ENCODE measurements around the gene ZNF521.

ZNF521 gene

DNA sequence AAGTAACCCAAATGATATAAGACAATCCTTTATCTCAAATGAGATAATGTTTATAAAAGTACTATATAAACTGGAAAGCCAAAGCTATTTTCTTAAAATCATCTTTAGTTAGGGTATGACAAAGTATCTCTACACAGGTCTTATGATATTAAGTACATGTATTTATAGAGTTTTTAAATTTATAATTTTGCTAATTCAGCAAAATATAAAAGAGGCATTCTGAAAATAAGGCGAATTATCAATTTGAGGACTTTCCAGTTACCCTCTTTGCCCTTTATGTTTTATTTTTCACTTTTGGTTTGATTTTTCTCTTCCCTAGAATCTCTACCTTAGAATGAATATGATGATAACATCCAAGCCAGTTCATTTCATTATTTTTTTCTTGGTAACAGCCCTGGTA lies 115.2 kb downstream of the ZNF521 start:
- H3K27ac Mint-ChIP-seq: no peak overlapping the region
- H3K27me3 Mint-ChIP-seq: no peaks in the 10 kb centered on the region
- no peaks in the 10 kb centered on the region for H3K9me3 Mint-ChIP-seq
- no peaks in the 10 kb centered on the region for H3K36me3 Mint-ChIP-seq
- ATAC-seq: no peak
- H3K4me3 Mint-ChIP-seq: no peak overlapping the region
- H3K4me1 Mint-ChIP-seq: no peaks in the 10 kb centered on the region

DNA sequence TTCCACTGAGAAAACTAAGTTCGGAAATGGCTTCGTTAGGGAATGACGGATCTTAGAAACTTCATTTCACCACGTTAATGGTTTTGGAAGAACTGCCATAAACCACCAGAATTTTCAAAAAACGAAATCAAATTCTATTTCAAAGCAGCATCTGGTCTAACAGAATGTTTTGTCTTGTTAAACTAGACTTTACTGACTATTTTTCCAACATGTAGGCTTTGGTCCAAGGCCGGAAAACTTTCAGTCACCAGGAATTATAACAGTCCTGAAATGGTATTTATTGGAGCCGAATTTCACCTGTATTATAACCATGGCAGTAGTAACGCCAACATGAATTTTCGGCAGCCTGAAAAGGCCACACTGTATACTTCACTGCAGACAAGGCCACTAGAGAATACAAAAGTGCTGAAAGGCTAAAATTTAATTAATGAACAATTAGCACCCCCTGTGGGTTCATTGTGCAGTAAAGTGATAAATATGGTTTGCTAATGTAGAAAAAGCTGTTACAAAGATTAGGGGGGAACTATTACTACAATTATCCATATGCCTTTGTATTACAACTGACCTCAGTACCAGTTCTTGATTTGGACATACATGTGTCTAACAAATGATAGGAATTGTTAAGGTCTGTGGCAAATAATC lies 116.4 kb downstream of the ZNF521 start:
- Mint-ChIP-seq H3K9me3 (no peaks in the 10 kb centered on the region), H3K36me3 (no peaks in the 10 kb centered on the region), H3K4me1 (no peaks in the 10 kb centered on the region), H3K27ac (no peak overlapping the region), H3K4me3 (no peak overlapping the region), H3K27me3 (peaks cover 9% of the 10 kb centered on the region)
- no peak for ATAC-seq

DNA sequence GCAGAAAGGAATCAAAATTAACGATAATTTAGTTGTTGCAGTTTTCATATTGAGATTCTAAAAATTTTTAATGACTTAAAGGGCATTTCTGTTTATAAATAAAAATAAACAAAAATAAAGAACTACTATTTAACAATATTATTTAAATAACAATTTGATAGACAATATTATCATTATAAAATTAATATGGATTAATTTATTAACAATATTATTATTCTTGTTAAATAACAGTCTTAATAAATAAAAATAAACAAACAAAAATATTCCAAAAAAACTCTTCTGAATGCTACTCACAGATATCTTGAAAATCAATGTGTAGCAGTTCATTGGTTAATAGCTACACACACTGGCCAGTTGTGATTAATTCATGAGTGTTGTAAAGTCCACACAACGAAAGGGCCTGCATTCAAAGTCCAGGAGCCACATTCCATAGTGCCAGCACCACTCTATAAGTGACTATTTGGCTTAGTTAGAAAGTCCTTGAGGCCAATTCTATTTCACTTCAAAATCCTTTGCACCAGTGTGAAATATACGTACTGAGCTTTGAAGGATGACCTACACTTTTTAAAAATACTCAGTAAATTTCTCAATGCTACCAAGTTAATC lies 117.1 kb downstream of the ZNF521 start:
- no peak for ATAC-seq

DNA sequence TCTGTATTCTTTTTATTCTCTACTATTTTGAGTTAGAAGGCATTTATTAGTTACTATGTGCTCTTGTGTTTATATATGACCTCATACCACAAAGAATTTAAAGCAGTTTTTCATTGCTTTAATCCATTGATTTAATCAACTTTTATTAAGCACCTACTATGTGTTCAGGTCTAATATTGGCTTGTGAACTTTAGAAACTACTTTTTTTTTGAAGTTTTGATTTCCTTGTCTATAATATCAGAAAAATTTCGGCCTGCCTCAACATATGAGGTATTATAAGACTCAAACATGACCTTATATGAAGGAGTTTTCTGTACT lies 117.7 kb downstream of the ZNF521 start:
- Mint-ChIP-seq H3K27me3 (peaks cover 12% of the 10 kb centered on the region), H3K4me3 (no peak overlapping the region), H3K4me1 (no peaks in the 10 kb centered on the region), H3K36me3 (no peaks in the 10 kb centered on the region), H3K9me3 (no peaks in the 10 kb centered on the region), H3K27ac (no peak overlapping the region)
- no peak for ATAC-seq

More for the DNA sequence above, 117.1 kb downstream of the ZNF521 start:
- no peaks in the 10 kb centered on the region for H3K9me3 Mint-ChIP-seq
- H3K36me3 Mint-ChIP-seq: no peaks in the 10 kb centered on the region
- no peaks in the 10 kb centered on the region for H3K4me1 Mint-ChIP-seq
- peaks cover 9% of the 10 kb centered on the region for H3K27me3 Mint-ChIP-seq
- no peak overlapping the region for H3K4me3 Mint-ChIP-seq
- H3K27ac Mint-ChIP-seq: no peak overlapping the region

DNA sequence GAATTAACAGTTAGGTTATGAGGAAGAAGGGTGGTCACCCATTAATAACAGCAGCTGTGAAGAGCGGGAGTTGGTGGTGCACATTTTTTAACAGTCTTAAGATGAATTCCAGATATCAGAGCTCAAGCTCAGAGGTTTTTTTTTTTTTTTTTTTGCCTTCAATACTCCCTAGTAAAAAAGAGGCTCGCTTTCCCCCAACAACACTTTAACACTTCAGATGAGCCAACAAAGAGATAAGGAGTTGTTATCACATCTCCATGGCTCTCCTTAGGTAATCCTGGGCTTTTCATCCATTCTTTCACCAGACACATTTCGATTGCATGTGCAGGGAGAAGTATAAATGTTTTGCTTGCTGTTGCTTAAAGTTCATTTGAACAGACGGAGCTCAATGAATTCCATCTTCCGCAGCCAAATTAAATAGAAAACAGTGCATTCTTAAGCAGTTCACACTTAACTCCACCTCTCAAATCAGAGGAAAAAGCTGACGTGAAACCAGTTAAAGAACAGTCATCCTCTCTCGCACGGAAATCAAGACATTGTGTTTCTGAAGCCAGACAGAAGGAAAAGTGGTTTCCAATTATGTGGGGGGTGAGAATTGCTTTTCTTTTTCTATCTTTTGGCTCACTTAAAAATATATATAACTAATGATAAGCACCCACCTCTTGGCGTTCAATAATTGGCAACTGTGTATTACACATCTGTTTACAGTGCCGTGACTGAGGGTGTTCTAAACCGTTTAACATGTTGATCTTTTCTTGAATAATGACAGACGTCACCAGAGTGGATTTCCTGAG lies 118.2 kb downstream of the ZNF521 start:
- Mint-ChIP-seq H3K27ac (no peak overlapping the region), H3K4me1 (no peaks in the 10 kb centered on the region), H3K9me3 (no peaks in the 10 kb centered on the region), H3K27me3 (peaks cover 16% of the 10 kb centered on the region), H3K4me3 (no peak overlapping the region), H3K36me3 (no peaks in the 10 kb centered on the region)
- no peak for ATAC-seq

DNA sequence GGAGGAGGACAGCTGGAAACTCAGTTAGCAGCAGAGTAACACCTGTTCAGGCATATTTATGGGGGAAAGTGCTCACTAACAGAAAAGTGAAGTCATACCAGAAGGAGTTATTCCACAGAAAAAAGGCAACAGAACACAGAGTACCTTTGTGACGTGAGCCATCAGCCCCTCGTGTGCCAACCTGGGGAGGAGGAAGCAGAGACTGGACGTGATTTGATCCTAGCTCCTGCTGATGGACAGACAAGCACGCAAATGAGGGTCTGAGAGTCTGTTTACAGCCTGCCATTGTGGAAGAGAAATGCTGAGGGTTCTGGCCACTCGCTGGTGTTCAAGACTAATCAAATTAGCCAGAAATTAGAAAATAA lies 120.7 kb downstream of the ZNF521 start:
- Mint-ChIP-seq H3K4me1 (no peaks in the 10 kb centered on the region), H3K27me3 (peaks cover 16% of the 10 kb centered on the region), H3K4me3 (no peak overlapping the region), H3K9me3 (no peaks in the 10 kb centered on the region), H3K36me3 (no peaks in the 10 kb centered on the region), H3K27ac (no peak overlapping the region)
- no peak for ATAC-seq

DNA sequence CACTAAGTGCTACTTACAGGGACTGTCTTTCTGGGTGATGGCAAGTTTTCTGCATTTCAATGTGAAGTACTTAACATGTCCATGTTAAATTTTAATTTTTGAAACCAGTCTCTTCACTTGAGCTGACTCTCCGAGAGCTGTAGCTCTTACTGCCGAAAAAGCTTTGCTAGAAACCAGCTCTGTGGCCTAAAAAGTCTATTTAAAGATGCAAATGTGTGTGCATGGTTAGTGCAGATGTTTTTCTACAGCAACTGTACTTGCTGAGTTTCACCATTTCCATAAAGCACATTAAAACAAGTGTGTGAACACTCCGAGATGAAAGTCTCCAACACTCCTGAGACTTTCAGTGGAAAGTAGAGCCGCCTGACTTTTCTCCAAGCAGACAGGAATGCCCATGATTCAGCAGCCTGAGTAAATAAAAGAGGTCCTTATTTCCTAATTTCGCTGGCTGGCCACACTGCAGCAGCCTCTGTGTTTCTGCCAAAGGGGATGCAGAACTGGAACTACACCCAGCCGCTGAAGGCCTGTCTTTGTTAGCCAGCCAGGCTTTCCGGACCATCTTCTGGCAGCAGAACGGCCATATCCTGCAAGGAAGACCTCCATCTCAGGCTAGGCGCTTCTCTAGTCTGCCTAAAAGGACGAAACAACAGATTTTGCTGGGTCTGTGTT lies 121.2 kb downstream of the ZNF521 start:
- H3K9me3 Mint-ChIP-seq: no peaks in the 10 kb centered on the region

DNA sequence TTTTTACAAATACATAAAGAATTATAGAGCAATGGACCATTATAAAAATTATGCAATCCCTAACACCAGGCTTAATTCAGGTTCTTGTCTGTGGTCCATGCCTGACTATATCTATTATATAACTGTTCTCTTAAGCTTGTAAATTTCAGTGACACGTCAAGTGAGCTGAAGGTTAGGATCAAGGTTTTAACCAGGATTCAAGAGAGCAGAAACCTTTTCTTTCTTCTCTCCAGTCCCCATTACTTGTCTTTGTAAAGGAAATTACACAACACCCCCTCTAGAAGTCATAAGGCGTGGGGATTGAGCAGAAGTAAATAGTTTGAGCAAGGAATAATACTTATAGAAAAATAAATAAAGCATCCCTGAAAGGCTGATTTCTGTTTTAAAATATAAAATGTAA lies 122.0 kb downstream of the ZNF521 start:
- no peak for ATAC-seq
- Mint-ChIP-seq H3K4me3 (no peak overlapping the region), H3K4me1 (no peaks in the 10 kb centered on the region), H3K9me3 (no peaks in the 10 kb centered on the region), H3K27ac (no peak overlapping the region), H3K36me3 (no peaks in the 10 kb centered on the region), H3K27me3 (peaks cover 16% of the 10 kb centered on the region)

More for the DNA sequence above, 121.2 kb downstream of the ZNF521 start:
- H3K27me3 Mint-ChIP-seq: peaks cover 16% of the 10 kb centered on the region
- no peak for ATAC-seq
- no peaks in the 10 kb centered on the region for H3K36me3 Mint-ChIP-seq
- no peak overlapping the region for H3K4me3 Mint-ChIP-seq
- H3K27ac Mint-ChIP-seq: no peak overlapping the region
- no peaks in the 10 kb centered on the region for H3K4me1 Mint-ChIP-seq

DNA sequence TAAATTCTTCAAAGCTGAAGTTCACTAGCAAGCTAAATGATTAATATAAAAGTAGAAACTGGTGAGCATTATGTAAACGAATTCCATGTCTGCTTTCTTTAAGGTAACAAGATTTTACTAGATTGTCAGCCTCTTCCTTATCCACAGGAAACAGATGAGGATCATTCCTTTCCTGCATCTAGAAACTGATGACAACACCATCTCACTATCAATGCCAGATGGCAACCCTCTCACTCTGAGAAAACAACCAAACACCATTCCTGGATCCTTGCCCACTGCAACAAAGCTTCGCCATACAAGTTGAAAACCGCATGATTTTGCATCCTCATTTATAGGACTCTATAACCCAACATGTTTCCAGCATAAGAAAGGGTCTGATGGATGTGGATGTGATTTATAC lies 122.9 kb downstream of the ZNF521 start:
- no peak for ATAC-seq
- H3K27ac Mint-ChIP-seq: no peak overlapping the region
- H3K4me3 Mint-ChIP-seq: no peak overlapping the region
- no peaks in the 10 kb centered on the region for H3K36me3 Mint-ChIP-seq
- H3K4me1 Mint-ChIP-seq: no peaks in the 10 kb centered on the region
- peaks cover 16% of the 10 kb centered on the region for H3K27me3 Mint-ChIP-seq
- no peaks in the 10 kb centered on the region for H3K9me3 Mint-ChIP-seq

DNA sequence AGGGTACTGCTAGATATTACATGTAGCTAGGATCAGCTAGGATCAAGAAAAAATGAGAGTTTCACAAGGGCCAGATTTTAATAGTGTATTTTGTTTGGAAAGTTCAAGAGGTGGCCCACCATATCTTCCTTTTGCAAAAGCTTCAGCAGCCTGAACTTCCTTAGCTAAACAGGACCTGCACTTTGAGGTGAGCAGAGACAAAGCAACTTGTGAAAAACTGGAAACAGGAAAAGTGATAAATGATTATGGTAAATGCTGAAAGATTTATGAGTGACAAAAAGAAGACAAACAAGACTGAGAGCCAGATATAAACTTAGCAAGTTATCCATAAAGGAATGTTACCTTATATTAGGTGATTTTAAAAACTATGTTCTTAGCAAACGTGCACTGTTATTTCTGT lies 123.6 kb downstream of the ZNF521 start:
- Mint-ChIP-seq H3K4me3 (no peak overlapping the region), H3K27me3 (peaks cover 16% of the 10 kb centered on the region), H3K9me3 (no peaks in the 10 kb centered on the region), H3K27ac (no peak overlapping the region), H3K4me1 (no peaks in the 10 kb centered on the region), H3K36me3 (no peaks in the 10 kb centered on the region)
- no peak for ATAC-seq

DNA sequence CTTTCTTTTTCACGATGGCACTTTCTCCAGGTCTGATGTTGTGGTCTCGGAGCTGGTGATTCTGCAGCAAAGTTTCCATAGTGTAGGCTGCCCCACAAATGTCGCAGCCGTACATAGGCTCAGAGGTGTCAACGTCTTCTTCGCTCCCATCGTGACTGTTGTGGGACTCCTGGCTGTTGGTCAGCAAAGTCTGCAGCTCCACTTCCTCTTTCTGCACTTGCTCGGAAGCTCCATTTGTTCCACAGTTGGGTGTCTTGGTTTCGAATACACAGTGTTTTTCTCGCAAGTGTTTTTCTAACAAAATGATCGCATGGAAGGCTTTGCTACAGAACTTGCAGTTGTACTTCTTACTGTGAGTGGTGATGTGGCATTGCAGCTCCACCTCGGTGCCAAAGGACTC lies 126.8 kb downstream of the ZNF521 start:
- Mint-ChIP-seq H3K27me3 (peaks cover 7% of the 10 kb centered on the region), H3K4me3 (no peak overlapping the region), H3K9me3 (no peaks in the 10 kb centered on the region), H3K27ac (no peak overlapping the region), H3K4me1 (no peaks in the 10 kb centered on the region), H3K36me3 (no peaks in the 10 kb centered on the region)
- no peak for ATAC-seq

DNA sequence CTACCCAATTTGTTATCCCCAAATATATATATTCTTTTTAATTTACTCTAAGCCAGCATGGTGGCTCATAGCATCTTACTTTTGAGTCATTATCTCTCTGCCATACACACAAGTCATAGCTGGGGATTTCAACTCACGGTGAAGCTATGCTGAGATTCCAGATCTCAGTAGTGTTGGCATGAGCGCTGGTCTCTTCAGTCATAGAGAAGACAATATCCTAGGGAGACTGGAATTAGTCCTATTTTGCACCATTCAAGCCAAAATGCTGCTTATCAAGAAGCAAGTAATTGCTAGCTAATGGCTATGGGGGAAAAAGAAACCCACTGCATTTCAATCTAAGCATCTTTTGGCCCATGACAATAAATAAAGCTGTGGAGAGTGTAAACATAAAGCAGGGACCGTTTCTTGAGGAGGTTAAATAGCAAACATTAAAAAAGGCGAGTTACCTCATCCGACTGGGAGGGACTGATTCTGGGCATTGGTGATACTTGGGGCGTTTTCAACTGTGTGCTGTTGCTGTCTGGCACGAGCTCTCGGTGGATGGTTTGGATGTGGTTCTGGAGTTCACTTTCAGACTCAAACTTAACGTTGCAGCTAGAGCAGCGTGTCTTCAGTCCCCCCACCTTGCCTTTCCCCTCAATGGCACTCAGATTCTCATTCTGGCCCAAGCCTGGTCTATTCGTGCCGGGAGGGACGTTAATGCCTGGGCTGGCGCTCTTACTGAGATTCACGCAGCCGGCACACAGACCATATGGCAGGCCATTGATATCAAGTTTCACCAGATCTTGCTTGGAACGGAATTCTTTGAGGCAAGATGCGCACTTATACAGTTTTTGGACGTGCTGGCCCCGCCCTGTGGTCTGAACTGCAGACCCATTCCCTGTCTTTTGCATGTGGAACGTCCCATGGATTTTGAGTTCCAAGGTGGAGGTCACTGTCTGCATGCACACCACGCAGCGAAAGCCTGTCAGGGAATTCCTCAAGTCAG lies 127.8 kb downstream of the ZNF521 start:
- no peak overlapping the region for H3K4me3 Mint-ChIP-seq
- no peaks in the 10 kb centered on the region for H3K9me3 Mint-ChIP-seq
- no peaks in the 10 kb centered on the region for H3K4me1 Mint-ChIP-seq
- H3K27me3 Mint-ChIP-seq: peaks cover 3% of the 10 kb centered on the region
- H3K36me3 Mint-ChIP-seq: no peaks in the 10 kb centered on the region
- no peak for ATAC-seq
- no peak overlapping the region for H3K27ac Mint-ChIP-seq

DNA sequence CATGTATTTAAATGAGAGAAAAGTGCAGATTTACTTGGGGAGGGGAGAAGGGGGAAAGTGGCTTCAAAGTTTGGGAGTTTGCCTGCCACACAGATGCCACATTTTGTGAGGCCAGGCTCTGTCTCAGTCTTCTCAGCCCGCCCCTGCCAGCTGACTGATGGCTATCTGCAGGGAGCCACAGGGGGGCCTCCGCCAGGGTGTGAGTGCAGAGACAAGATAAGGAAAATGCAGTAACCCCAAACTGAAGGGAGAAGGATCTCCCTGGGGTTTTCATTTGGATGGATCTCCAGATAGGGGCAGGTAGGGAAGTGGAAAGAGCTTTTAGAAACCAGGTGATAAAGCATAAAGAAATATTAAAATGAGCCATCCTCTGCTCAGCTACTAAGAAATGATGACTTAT lies 128.8 kb downstream of the ZNF521 start:
- no peaks in the 10 kb centered on the region for H3K9me3 Mint-ChIP-seq
- H3K36me3 Mint-ChIP-seq: no peaks in the 10 kb centered on the region
- H3K27me3 Mint-ChIP-seq: no peaks in the 10 kb centered on the region
- no peak overlapping the region for H3K27ac Mint-ChIP-seq
- no peak for ATAC-seq
- no peak overlapping the region for H3K4me3 Mint-ChIP-seq
- no peaks in the 10 kb centered on the region for H3K4me1 Mint-ChIP-seq

DNA sequence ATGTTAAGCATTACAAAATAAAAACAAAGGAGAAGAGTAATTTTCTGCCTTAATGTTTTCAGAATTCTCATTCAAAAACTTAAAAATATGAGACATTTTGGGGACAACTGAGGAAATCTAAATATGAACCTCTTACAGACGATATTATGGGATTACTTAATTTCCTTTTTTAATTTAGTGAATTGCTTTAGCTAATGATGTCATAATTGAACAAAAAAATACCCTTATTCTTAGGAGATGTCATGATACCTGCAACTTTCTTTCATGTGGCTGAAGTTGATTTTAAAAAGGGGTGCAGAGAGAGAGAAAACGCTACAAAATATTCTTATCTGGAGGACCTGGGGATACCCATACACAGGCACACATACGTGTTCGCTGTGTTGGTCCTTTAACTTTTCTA lies 129.3 kb downstream of the ZNF521 start:
- no peaks in the 10 kb centered on the region for H3K4me1 Mint-ChIP-seq
- no peak overlapping the region for H3K4me3 Mint-ChIP-seq
- no peaks in the 10 kb centered on the region for H3K9me3 Mint-ChIP-seq
- ATAC-seq: no peak
- H3K27ac Mint-ChIP-seq: no peak overlapping the region
- peaks cover under 1% of the 10 kb centered on the region for H3K27me3 Mint-ChIP-seq
- H3K36me3 Mint-ChIP-seq: no peaks in the 10 kb centered on the region

DNA sequence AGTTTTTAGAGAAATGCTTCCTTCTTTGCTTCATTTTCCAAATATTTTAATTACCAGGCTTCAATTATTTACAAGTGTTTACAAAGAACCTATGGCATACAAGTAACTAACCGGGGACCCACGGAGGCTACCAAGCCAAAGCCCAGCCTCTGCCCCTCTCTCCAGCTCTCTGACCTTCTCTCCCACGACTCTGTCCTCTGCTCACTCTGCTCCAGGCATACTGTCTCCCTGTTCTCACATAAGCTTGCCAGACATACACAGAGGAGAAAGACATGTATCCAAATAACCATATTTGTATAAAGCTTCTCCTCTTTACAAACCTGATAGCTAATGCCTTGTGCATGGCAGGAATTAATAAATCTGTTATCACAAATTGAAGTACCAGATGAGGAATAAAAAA lies 141.3 kb downstream of the ZNF521 start:
- Mint-ChIP-seq H3K36me3 (no peaks in the 10 kb centered on the region), H3K4me1 (no peaks in the 10 kb centered on the region), H3K27ac (no peak overlapping the region), H3K9me3 (no peaks in the 10 kb centered on the region), H3K27me3 (peaks cover 8% of the 10 kb centered on the region), H3K4me3 (no peak overlapping the region)
- ATAC-seq: peak; percentile 31

All from stimulated activated memory B cell treated with anti-CD40 and anti-IgM and Interleukin-4, amounts not matched to agents 10 μg/mL and 1 μg/mL and 100 μg/mL, for 72 hours (primary cell).